Nucleus accumbens (tissue), 56 donors: ENCODE measurements around the gene BMAL1.

Source experiments
- DNase-seq, 56 donors: peaks; one replicate each; lab custom pipeline; 2025; lab: John Stamatoyannopoulos, UW

Gene BMAL1

GRCh38 chr11:13313005-13313819 lies 35.6 kb downstream of the BMAL1 start:
- no peak for DNase-seq

GRCh38 chr11:13314676-13315394 lies 37.2 kb downstream of the BMAL1 start:
- no peak for DNase-seq

- no peak for DNase-seq
Observed at GRCh38 chr11:13315517-13316432, 38.2 kb downstream of the BMAL1 start.

- DNase-seq = peak in 2 of 56 donors; percentile 28 to 40
Observed at GRCh38 chr11:13316528-13316961, 39.0 kb downstream of the BMAL1 start.

GRCh38 chr11:13317293-13318080 lies 39.9 kb downstream of the BMAL1 start:
- no peak for DNase-seq

GRCh38 chr11:13318498-13319295 lies 41.1 kb downstream of the BMAL1 start:
- no peak for DNase-seq

- no peak for DNase-seq
Observed at GRCh38 chr11:13320688-13321087, 43.1 kb downstream of the BMAL1 start.

GRCh38 chr11:13321431-13321830 lies 43.8 kb downstream of the BMAL1 start:
- DNase-seq = no peak

- no peak for DNase-seq
Observed at GRCh38 chr11:13324141-13324540, 46.6 kb downstream of the BMAL1 start.

GRCh38 chr11:13324709-13325108 lies 47.1 kb downstream of the BMAL1 start:
- peak in 1 of 56 donors; percentile 11 for DNase-seq

GRCh38 chr11:13327421-13327820 lies 49.8 kb downstream of the BMAL1 start:
- no peak for DNase-seq

- no peak for DNase-seq
Observed at GRCh38 chr11:13328286-13328685, 50.7 kb downstream of the BMAL1 start.

- DNase-seq = peak in 1 of 56 donors; percentile 17
Observed at GRCh38 chr11:13329670-13330356, 52.2 kb downstream of the BMAL1 start.

GRCh38 chr11:13332124-13332523 lies 54.5 kb downstream of the BMAL1 start:
- DNase-seq = no peak

- DNase-seq = no peak
Observed at GRCh38 chr11:13333456-13333957, 55.9 kb downstream of the BMAL1 start.

- DNase-seq = no peak
Observed at GRCh38 chr11:13334034-13334786, 56.6 kb downstream of the BMAL1 start.

- peak in 21 of 56 donors; percentile 5 to 65 (median 22) for DNase-seq
Observed at GRCh38 chr11:13335319-13335718, 57.7 kb downstream of the BMAL1 start.
